ENCODE measurements around the gene CMTM4.

DNA sequence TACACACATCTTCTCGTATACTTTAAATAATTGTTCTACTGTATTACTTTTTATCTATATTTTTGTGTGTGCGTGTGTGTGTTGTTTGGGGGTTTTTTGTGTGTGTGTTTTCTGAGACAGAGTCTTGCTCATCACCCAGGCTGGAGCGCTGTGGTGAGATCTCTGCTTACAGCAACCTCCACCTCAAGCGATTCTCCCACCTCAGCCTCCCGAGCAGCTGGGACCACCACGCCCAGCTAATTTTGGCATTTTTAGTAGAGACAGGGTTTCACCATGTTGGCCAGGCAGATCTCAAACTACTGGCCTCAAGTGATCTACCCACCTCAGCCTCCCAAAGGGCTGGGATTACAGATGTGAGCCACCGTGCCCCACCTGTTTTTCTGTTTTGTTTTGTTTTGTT is 1.5 kb upstream of the CMTM4 start:
- TF ChIP-seq EZH2 (IDR thresholded peaks at IDR 0.05), result no peak
- TF ChIP-seq POLR2AphosphoS5 (IDR thresholded peaks at IDR 0.05; ENCODE audit: borderline replicate concordance, low read depth, low read length), result no peak

Data from SK-N-MC (cell line).